ENCODE data around the gene S1PR3.

GRCh38 chr9:89015336-89015735 lies 24.1 kb downstream of the S1PR3 start:
- TF ChIP-seq EZH2phosphoT487 (IDR thresholded peaks at IDR 0.05; ENCODE audit: low read length) (no peak), EZH2 (optimal IDR thresholded peaks at IDR 0.05; ENCODE audit: low read depth, low read length) (no peak)
